Nephron progenitor cell (in vitro differentiated cells): ENCODE data around the gene VAMP1.
A peak's percentile ranks its signal among the peaks of the same experiment; 100 is the strongest.
"Not testable (repeated sequence)": the region's sequence is repeated elsewhere in the genome, so short reads cannot be mapped to it uniquely, and the experiment has no call there.

Experiments used
- DNase-seq: peaks from one replicate; pipeline ENCODE4 v3.0.0; 2021
- H3K27ac Mint-ChIP-seq: 2 replicates; pipeline ENCODE4 v1.8.0; 2021; ENCODE audit warnings: mild to moderate bottlenecking, moderate library complexity, mixed read lengths
- H3K27me3 Mint-ChIP-seq: 2 replicates; pipeline ENCODE4 v1.8.0; 2021; ENCODE audit warnings: mild to moderate bottlenecking, low read depth, mixed read lengths; ENCODE audit not compliant: poor library complexity
- H3K36me3 Mint-ChIP-seq: 2 replicates; pipeline ENCODE4 v1.8.0; 2021; ENCODE audit warnings: low read depth, mixed read lengths
- H3K4me1 Mint-ChIP-seq: 2 replicates; pipeline ENCODE4 v1.8.0; 2021; ENCODE audit warnings: mixed read lengths
- H3K4me3 Mint-ChIP-seq: 2 replicates; pipeline ENCODE4 v1.8.0; 2021; ENCODE audit warnings: mild to moderate bottlenecking, moderate library complexity, mixed read lengths
- H3K9me3 Mint-ChIP-seq: 2 replicates; pipeline ENCODE4 v1.8.0; 2021; ENCODE audit warnings: mild to moderate bottlenecking, moderate library complexity, mixed read lengths
- TF ChIP-seq, protein P1 (sequence below): fragments of 200-600 bp; sonication (generic); IDR thresholded peaks from 2 replicates; pipeline ENCODE4 v1.5.0; 2021; ENCODE audit warnings: antibody characterized with exemption

VAMP1 gene

DNA sequence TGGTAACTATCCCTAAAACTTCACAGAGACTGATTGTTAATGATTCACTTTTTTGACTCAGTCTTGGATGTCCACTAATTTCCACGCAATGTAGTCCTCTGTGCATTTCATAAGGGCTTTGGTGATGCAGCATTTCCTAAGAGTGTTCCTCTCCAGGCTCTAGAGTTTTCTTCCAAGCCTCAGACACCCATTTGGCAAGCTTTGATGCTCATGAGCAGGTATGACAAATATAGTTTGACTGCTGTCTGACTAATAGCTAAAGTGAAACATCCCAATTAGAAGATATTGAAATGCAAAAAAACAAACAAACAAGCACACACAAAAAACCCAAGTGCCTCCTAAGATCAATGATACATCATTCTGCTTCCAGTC is 1.5 kb upstream of the VAMP1 start:
- peak overlapping the region; percentile 85 for H3K4me3 Mint-ChIP-seq
- no peak overlapping the region for H3K27ac Mint-ChIP-seq
- H3K27me3 Mint-ChIP-seq, result peaks cover 22% of the 10 kb centered on the region
- peaks cover 21% of the 10 kb centered on the region for H3K9me3 Mint-ChIP-seq
- no peak for DNase-seq
- H3K36me3 Mint-ChIP-seq, result no peaks in the 10 kb centered on the region
- peaks cover 19% of the 10 kb centered on the region for H3K4me1 Mint-ChIP-seq
- TF ChIP-seq, protein P1, sequence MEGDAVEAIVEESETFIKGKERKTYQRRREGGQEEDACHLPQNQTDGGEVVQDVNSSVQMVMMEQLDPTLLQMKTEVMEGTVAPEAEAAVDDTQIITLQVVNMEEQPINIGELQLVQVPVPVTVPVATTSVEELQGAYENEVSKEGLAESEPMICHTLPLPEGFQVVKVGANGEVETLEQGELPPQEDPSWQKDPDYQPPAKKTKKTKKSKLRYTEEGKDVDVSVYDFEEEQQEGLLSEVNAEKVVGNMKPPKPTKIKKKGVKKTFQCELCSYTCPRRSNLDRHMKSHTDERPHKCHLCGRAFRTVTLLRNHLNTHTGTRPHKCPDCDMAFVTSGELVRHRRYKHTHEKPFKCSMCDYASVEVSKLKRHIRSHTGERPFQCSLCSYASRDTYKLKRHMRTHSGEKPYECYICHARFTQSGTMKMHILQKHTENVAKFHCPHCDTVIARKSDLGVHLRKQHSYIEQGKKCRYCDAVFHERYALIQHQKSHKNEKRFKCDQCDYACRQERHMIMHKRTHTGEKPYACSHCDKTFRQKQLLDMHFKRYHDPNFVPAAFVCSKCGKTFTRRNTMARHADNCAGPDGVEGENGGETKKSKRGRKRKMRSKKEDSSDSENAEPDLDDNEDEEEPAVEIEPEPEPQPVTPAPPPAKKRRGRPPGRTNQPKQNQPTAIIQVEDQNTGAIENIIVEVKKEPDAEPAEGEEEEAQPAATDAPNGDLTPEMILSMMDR, result no peak

DNA sequence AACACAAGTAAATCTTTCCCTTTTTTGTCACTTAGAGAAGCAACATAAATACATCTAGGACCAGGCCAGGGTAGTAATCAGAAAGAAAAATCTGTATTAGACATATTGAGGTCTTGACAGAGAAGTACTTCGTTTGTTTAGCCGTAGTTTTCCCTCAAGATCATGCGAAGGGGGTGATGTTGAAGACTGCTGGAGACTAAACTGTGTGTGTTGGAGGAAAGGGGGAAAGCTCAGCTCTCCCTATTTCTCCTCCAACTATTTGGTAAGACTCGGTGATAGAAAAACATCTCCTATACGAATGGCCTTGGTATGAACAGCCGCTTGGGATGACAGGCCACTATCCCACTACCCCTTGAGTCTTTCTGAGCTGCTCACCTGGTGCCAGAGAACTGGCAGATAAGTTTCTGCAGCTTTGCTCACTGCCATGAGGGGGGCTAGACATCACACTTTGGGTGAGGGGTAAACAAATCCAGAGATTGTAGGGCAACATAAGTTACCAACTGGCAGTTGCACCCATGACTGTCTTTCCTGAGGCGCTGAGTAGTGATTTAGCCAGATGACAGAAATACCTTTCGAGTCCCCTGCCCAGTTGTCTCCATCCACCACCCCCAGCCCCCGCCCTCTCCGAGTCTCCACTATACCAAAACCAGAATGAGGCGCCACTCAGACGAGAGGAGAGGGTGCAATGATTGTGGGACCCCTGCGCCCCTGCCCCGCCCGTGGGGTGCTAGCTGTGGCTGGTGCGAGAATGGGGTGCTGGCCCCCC is 685 bp downstream of the VAMP1 start:
- TF ChIP-seq, protein P1, result no peak
- Mint-ChIP-seq H3K4me3 (peak overlapping the region; percentile 85), H3K36me3 (peaks cover 5% of the 10 kb centered on the region), H3K9me3 (peaks cover 4% of the 10 kb centered on the region), H3K27ac (no peak overlapping the region), H3K27me3 (peaks cover 26% of the 10 kb centered on the region), H3K4me1 (peaks cover 19% of the 10 kb centered on the region)
- no peak for DNase-seq

GRCh38 chr12:6469092-6469491 is 1.4 kb downstream of the VAMP1 start:
- Mint-ChIP-seq H3K4me1 (peaks cover 19% of the 10 kb centered on the region), H3K4me3 (peak overlapping the region; percentile 85), H3K36me3 (peaks cover 12% of the 10 kb centered on the region), H3K27me3 (peaks cover 27% of the 10 kb centered on the region), H3K27ac (no peak overlapping the region), H3K9me3 (no peaks in the 10 kb centered on the region)
- no peak for DNase-seq
- TF ChIP-seq, protein P1, result no peak

DNA sequence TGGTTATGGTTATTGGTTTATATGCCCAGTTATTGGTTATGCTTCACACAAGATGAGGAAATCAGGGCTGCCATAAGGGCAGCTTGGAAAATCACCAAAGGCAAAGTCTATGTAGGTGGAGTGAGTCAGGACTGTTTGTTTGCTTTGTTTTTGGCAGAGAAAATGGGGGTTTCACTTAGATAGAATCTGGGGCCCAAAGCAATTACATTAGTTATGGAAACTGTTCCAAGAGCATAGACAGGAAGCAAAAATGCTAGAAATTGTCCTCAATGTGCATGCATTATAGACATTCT is 2.2 kb downstream of the VAMP1 start:
- TF ChIP-seq, protein P1, result no peak
- Mint-ChIP-seq H3K27me3 (peaks cover 24% of the 10 kb centered on the region), H3K4me1 (peaks cover 19% of the 10 kb centered on the region), H3K27ac (no peak overlapping the region), H3K9me3 (no peaks in the 10 kb centered on the region), H3K36me3 (peaks cover 15% of the 10 kb centered on the region), H3K4me3 (no peak overlapping the region)
- DNase-seq, result no peak

DNA sequence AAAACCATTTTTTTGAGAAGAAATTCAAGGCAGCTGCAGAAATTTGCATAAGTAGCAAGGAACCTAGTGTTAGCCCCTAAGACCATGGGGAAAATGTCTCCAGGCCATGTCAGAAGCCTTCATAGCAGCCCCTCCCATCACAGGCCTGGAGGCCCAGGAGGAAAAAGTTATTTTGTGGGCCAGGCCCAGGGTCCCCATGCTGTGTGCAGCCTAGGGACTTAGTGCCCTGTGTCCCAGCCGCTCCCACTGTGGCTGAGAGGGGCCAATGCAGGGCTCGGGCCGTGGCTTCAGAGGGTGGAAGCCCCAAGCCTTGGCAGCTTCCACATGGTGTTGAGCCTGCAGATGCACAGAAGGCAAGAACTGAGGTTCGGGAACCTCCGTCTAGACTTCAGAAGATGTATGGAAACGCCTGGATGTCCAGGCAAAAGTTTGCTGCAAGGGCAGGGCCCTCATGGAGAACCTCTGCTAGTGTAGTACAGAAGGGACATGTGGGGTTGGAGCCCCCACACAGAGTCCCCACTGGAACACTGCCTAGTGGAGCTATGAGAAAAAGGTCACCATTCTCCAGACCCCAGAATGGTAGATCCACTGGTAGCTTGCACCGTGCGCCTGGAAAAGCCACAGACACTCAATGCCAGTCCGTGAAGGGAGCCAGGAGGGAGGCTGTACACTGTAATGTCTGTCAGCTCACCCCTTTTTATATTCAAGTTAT is 2.8 kb downstream of the VAMP1 start:
- Mint-ChIP-seq H3K4me1 (peaks cover 19% of the 10 kb centered on the region), H3K36me3 (peaks cover 15% of the 10 kb centered on the region), H3K27me3 (peaks cover 24% of the 10 kb centered on the region)
- not testable (repeated sequence) for H3K27ac Mint-ChIP-seq, DNase-seq, H3K4me3 Mint-ChIP-seq, H3K9me3 Mint-ChIP-seq

- not testable (repeated sequence) for H3K4me3 Mint-ChIP-seq, DNase-seq, H3K9me3 Mint-ChIP-seq, H3K27ac Mint-ChIP-seq
- H3K27me3 Mint-ChIP-seq, result peaks cover 17% of the 10 kb centered on the region
- H3K36me3 Mint-ChIP-seq, result peaks cover 20% of the 10 kb centered on the region
- peaks cover 19% of the 10 kb centered on the region for H3K4me1 Mint-ChIP-seq
Observed at GRCh38 chr12:6466751-6467150, 3.7 kb downstream of the VAMP1 start.

DNA sequence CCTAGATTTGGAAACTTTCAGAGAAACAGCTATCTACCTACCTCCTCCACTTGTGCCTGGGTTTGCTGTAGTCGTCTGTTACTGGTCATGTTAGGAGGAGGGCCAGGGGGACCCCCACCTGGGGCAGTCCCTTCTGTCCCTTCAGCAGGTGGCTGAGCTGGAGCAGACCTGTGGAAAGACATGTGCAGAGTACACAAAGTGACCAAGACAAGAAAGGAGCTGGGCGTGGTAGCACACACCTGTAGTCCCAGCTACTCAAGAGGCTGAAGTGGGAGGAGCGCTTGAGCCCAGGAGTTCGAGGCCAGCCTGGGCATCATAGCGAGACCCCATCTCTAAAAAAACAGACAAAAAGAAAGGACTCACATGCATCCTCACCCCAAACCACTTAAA is 4.3 kb downstream of the VAMP1 start:
- peaks cover 17% of the 10 kb centered on the region for H3K27me3 Mint-ChIP-seq
- H3K36me3 Mint-ChIP-seq, result peaks cover 20% of the 10 kb centered on the region
- H3K9me3 Mint-ChIP-seq, result no peaks in the 10 kb centered on the region
- H3K4me1 Mint-ChIP-seq, result peaks cover 15% of the 10 kb centered on the region
- no peak overlapping the region for H3K4me3 Mint-ChIP-seq
- no peak for DNase-seq
- TF ChIP-seq, protein P1, result no peak
- H3K27ac Mint-ChIP-seq, result no peak overlapping the region
